ENCODE data around the gene SPRED3. TPM values are rescaled to one million over a fixed set of nuclear protein-coding genes. Genes with fewer than 3 reads are reported as not detected.

Gene SPRED3
- total RNA-seq, 1 experiment from 2014 or later, result 7.2 TPM

DNA sequence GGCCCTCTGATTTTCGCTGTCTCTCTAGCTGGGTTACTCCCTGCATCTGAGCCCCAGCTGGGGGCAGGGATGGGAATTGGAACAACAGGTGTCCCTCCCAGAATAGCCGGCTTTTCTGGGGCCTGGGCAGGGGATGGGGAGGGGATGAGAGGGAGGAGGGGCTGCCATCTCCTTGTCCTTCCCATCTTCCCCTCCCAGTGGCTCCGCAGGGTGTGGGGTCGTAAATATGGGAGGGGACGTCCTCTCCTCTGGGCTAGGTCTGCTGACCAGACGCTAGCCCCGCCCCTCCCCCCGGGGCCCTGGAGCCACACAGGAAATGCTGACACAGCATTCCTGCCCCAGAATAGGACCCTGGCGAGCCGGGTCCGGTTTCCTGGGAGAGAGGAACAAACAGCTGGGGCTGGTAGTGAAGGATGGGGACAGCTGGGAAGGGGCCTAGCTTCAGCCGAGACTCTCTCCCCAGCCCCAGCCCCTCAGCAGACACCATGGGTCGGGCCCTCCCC, 46.1 kb downstream of the SPRED3 start (continued):
- TF ChIP-seq, protein P1, sequence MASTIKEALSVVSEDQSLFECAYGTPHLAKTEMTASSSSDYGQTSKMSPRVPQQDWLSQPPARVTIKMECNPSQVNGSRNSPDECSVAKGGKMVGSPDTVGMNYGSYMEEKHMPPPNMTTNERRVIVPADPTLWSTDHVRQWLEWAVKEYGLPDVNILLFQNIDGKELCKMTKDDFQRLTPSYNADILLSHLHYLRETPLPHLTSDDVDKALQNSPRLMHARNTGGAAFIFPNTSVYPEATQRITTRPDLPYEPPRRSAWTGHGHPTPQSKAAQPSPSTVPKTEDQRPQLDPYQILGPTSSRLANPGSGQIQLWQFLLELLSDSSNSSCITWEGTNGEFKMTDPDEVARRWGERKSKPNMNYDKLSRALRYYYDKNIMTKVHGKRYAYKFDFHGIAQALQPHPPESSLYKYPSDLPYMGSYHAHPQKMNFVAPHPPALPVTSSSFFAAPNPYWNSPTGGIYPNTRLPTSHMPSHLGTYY (CRISPR knock-in tag; IDR thresholded peaks at IDR 0.05), result no peak
- TF ChIP-seq ZNF263 (CRISPR knock-in tag; IDR thresholded peaks at IDR 0.05; ENCODE audit: low read depth), result no peak
- TF ChIP-seq NR3C1 (CRISPR knock-in tag; conservative IDR thresholded peaks at IDR 0.05; ENCODE audit: low read depth), result no peak
- peak; percentile 70 for TF ChIP-seq NFE2L1 (CRISPR knock-in tag; IDR thresholded peaks at IDR 0.05)
- TF ChIP-seq ZSCAN18 (CRISPR knock-in tag; IDR thresholded peaks at IDR 0.05), result no peak
- peak; percentile 76 for TF ChIP-seq SP1 (CRISPR knock-in tag; conservative IDR thresholded peaks at IDR 0.05)
- TF ChIP-seq ZNF423 (CRISPR knock-in tag; IDR thresholded peaks at IDR 0.05), result peak; percentile 62; the same call in 1 of the 2 replicates
- TF ChIP-seq ZNF532 (CRISPR knock-in tag; IDR thresholded peaks at IDR 0.05; ENCODE audit: borderline replicate concordance), result no peak
- TF ChIP-seq ATF2 (CRISPR knock-in tag; IDR thresholded peaks at IDR 0.05; ENCODE audit: borderline replicate concordance, low read depth), result no peak
- TF ChIP-seq OVOL2 (CRISPR knock-in tag; IDR thresholded peaks at IDR 0.05; ENCODE audit: borderline replicate concordance), result no peak
- TF ChIP-seq, protein P2, sequence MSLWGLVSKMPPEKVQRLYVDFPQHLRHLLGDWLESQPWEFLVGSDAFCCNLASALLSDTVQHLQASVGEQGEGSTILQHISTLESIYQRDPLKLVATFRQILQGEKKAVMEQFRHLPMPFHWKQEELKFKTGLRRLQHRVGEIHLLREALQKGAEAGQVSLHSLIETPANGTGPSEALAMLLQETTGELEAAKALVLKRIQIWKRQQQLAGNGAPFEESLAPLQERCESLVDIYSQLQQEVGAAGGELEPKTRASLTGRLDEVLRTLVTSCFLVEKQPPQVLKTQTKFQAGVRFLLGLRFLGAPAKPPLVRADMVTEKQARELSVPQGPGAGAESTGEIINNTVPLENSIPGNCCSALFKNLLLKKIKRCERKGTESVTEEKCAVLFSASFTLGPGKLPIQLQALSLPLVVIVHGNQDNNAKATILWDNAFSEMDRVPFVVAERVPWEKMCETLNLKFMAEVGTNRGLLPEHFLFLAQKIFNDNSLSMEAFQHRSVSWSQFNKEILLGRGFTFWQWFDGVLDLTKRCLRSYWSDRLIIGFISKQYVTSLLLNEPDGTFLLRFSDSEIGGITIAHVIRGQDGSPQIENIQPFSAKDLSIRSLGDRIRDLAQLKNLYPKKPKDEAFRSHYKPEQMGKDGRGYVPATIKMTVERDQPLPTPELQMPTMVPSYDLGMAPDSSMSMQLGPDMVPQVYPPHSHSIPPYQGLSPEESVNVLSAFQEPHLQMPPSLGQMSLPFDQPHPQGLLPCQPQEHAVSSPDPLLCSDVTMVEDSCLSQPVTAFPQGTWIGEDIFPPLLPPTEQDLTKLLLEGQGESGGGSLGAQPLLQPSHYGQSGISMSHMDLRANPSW (CRISPR knock-in tag; conservative IDR thresholded peaks at IDR 0.05; ENCODE audit: low read depth), result no peak
- TF ChIP-seq, protein P3, sequence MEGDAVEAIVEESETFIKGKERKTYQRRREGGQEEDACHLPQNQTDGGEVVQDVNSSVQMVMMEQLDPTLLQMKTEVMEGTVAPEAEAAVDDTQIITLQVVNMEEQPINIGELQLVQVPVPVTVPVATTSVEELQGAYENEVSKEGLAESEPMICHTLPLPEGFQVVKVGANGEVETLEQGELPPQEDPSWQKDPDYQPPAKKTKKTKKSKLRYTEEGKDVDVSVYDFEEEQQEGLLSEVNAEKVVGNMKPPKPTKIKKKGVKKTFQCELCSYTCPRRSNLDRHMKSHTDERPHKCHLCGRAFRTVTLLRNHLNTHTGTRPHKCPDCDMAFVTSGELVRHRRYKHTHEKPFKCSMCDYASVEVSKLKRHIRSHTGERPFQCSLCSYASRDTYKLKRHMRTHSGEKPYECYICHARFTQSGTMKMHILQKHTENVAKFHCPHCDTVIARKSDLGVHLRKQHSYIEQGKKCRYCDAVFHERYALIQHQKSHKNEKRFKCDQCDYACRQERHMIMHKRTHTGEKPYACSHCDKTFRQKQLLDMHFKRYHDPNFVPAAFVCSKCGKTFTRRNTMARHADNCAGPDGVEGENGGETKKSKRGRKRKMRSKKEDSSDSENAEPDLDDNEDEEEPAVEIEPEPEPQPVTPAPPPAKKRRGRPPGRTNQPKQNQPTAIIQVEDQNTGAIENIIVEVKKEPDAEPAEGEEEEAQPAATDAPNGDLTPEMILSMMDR (IDR thresholded peaks at IDR 0.05), result no peak
- TF ChIP-seq GTF2I (CRISPR knock-in tag; conservative IDR thresholded peaks at IDR 0.05), result no peak
- no peak for TF ChIP-seq TEAD1 (CRISPR knock-in tag; IDR thresholded peaks at IDR 0.05)
- no peak for TF ChIP-seq MLX (CRISPR knock-in tag; IDR thresholded peaks at IDR 0.05)
- TF ChIP-seq NFYB (CRISPR knock-in tag; conservative IDR thresholded peaks at IDR 0.05; ENCODE audit: low read depth), result no peak

Measured in WTC11 (cell line).